OCI-M2 (cell line): ENCODE data around the gene ALX3.

Source experiments
- DNase-seq: peaks from one replicate; lab custom pipeline; 2025; ENCODE audit not compliant: unreplicated experiment; lab: John Stamatoyannopoulos, UW

ALX3 gene

GRCh38 chr1:110067479-110067892 is 3.0 kb downstream of the ALX3 start:
- no peak for DNase-seq

- DNase-seq: no peak
Observed at GRCh38 chr1:110065841-110066240, 4.6 kb downstream of the ALX3 start.

GRCh38 chr1:110064576-110065337 is 5.7 kb downstream of the ALX3 start:
- no peak for DNase-seq

GRCh38 chr1:110063781-110064180 is 6.7 kb downstream of the ALX3 start:
- DNase-seq: no peak

GRCh38 chr1:110062612-110063011 is 7.9 kb downstream of the ALX3 start:
- no peak for DNase-seq

GRCh38 chr1:110061341-110061740 is 9.1 kb downstream of the ALX3 start:
- DNase-seq: no peak

- no peak for DNase-seq
Observed at GRCh38 chr1:110060662-110061060, 9.8 kb downstream of the ALX3 start.

- no peak for DNase-seq
Observed at GRCh38 chr1:110060034-110060661, 10.3 kb downstream of the ALX3 start.

- peak; percentile 78 for DNase-seq
Observed at GRCh38 chr1:110059133-110059863, 11.2 kb downstream of the ALX3 start.

GRCh38 chr1:110058591-110058990 is 11.9 kb downstream of the ALX3 start:
- DNase-seq: no peak

- no peak for DNase-seq
Observed at GRCh38 chr1:110057963-110058518, 12.4 kb downstream of the ALX3 start.

- no peak for DNase-seq
Observed at GRCh38 chr1:110056776-110057175, 13.7 kb downstream of the ALX3 start.

- no peak for DNase-seq
Observed at GRCh38 chr1:110056285-110056683, 14.2 kb downstream of the ALX3 start.

GRCh38 chr1:110055493-110056284 is 14.8 kb downstream of the ALX3 start:
- DNase-seq: no peak

GRCh38 chr1:110053552-110054428 is 16.7 kb downstream of the ALX3 start:
- DNase-seq: no peak

- DNase-seq: no peak
Observed at GRCh38 chr1:110051262-110051648, 19.2 kb downstream of the ALX3 start.

- no peak for DNase-seq
Observed at GRCh38 chr1:110050602-110051261, 19.7 kb downstream of the ALX3 start.

GRCh38 chr1:110049801-110050601 is 20.5 kb downstream of the ALX3 start:
- DNase-seq: no peak
